Activated CD8-positive, alpha-beta T cell treated with anti-CD3 and anti-CD28 coated beads for 36 hours (primary cell): ENCODE measurements around the gene TSEN34. TPM values are rescaled to one million over a fixed set of nuclear protein-coding genes. Genes with fewer than 3 reads are reported as not detected.

ENCODE experiments used
- ATAC-seq: fragments of 200-7000 bp; cut with Tn5 transposase; one replicate; pipeline ENCODE4 v1.10.0; 2021; ENCODE audit warnings: mild to moderate bottlenecking, moderate library complexity
- CTCF ChIA-PET: fragments of 350-600 bp; sonication (Branson Sonifier 250); formaldehyde crosslinking; loops from one replicate; lab custom pipeline; 2021; ENCODE audit warnings: antibody characterized with exemption; lab: Charles Lee
- POLR2A ChIA-PET: fragments of 350-600 bp; sonication (Branson Sonifier 250); formaldehyde crosslinking; loops from one replicate; lab custom pipeline; 2021; ENCODE audit warnings: antibody characterized with exemption; lab: Charles Lee
- DNase-seq: peaks from one replicate; pipeline ENCODE4 v3.0.0-alpha.2; 2020
- H3K27ac Mint-ChIP-seq: one replicate; pipeline ENCODE4 v1.8.0; 2021; ENCODE audit warnings: mild to moderate bottlenecking, mixed read lengths
- H3K27me3 Mint-ChIP-seq: one replicate; pipeline ENCODE4 v1.8.0; 2021; ENCODE audit warnings: mixed read lengths
- H3K36me3 Mint-ChIP-seq: one replicate; pipeline ENCODE4 v1.8.0; 2021; ENCODE audit warnings: low read depth, mixed read lengths
- H3K4me1 Mint-ChIP-seq: one replicate; pipeline ENCODE4 v1.8.0; 2021; ENCODE audit warnings: low read depth, mixed read lengths
- H3K4me3 Mint-ChIP-seq: one replicate; pipeline ENCODE4 v1.8.0; 2021; ENCODE audit warnings: mild to moderate bottlenecking, moderate library complexity, mixed read lengths
- H3K9me3 Mint-ChIP-seq: one replicate; pipeline ENCODE4 v1.8.0; 2021; ENCODE audit warnings: mixed read lengths
- intact Hi-C: fragments of 100-400 bp; cut with micrococcal nuclease; formaldehyde crosslinking; loops from one replicate; pipeline ENCODE4 v1.10.0; 2022
- total RNA-seq, 2 experiments: library from RNA; stranded (reverse); gene quantifications; one replicate each; pipeline ENCODE4 v1.2.3, GENCODE V29; 2021
- TF ChIP-seq, protein P1 (sequence below): fragments of 200-600 bp; IDR thresholded peaks from one replicate; pipeline ENCODE4 v1.8.0; 2022; ENCODE audit warnings: antibody characterized with exemption, mild to moderate bottlenecking

TSEN34 gene
- total RNA-seq, 2 experiments from 2014 or later: 12.5 TPM

DNA sequence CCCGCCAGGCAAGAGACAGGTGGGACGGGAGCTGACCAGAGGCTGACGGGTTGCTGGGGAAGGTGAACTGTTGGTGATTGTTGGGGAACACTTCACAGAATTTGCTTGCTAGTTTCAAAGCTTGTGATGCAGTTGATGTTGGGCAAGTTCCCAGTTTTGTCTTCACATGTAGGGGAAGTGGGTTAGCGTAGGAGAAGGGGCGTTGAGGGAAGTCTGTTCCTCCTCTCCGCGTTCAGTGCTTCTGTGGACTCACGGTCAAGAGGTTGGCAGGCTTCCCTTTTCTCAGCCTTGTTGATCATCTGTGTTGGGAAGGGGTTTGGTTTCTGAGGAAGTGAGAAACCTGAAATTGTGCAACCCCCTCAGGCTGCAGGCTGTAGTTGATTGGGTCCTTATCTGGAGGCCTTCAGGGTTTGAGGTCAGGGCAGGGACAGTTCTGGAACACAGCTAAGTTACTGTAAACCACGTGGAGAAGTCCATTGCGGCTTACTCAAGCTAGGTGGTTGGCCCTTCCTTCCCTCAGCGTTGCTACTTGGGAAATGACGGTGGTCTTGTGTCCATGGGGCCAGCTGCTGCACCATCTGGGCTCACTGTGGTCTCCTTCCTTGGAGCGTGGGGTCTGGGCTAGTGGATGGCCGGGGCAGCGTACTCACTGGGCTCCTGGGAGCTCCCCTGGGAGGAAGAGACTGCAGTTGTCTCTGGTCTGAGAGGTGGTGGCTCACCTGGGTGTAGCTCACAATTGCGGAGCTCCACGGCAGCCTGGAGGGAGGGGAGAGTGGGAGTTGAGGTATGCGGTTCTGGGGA, 17.1 kb downstream of the TSEN34 start:
- DNase-seq: peak; percentile 63
- peak; percentile 6 for ATAC-seq
- Mint-ChIP-seq H3K4me3 (peak overlapping the region; percentile 14), H3K9me3 (no peaks in the 10 kb centered on the region), H3K27me3 (no peaks in the 10 kb centered on the region), H3K36me3 (peaks cover 72% of the 10 kb centered on the region), H3K4me1 (peaks cover 81% of the 10 kb centered on the region), H3K27ac (peak overlapping the region; percentile 85)
- ChIA-PET POLR2A (interaction anchor here (0.6 to 16.5 kb wide), 8 partner anchors 14 to 208 kb away, joined by 3 to 419 read pairs (median 4); partner anchors contain the start of genes LENG1, MBOAT7, PRPF31 and RPS9), CTCF (interaction anchor here (0.6 to 1.1 kb wide), 4 partner anchors 19 to 183 kb away, joined by 3 to 4 read pairs (median 3); partner anchors contain the start of gene MBOAT7)
- TF ChIP-seq, protein P1, sequence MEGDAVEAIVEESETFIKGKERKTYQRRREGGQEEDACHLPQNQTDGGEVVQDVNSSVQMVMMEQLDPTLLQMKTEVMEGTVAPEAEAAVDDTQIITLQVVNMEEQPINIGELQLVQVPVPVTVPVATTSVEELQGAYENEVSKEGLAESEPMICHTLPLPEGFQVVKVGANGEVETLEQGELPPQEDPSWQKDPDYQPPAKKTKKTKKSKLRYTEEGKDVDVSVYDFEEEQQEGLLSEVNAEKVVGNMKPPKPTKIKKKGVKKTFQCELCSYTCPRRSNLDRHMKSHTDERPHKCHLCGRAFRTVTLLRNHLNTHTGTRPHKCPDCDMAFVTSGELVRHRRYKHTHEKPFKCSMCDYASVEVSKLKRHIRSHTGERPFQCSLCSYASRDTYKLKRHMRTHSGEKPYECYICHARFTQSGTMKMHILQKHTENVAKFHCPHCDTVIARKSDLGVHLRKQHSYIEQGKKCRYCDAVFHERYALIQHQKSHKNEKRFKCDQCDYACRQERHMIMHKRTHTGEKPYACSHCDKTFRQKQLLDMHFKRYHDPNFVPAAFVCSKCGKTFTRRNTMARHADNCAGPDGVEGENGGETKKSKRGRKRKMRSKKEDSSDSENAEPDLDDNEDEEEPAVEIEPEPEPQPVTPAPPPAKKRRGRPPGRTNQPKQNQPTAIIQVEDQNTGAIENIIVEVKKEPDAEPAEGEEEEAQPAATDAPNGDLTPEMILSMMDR: no peak
- intact Hi-C loops: no loop called here

DNA sequence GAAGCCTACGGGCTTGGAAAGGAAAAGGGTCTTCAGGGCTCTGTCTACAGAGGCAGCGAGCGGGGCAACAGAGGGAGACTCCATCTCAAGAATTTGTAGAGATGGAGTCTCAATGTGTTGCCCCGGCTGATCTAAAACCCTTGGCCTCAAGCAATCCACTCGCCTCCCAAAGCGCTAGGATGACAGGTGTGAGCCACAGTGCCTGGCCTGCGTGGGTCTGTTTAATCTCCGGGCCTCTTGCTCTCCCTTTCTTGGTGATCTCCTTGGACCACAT, 17.6 kb downstream of the TSEN34 start:
- no peaks in the 10 kb centered on the region for H3K27me3 Mint-ChIP-seq
- H3K4me3 Mint-ChIP-seq: peak overlapping the region; percentile 12
- intact Hi-C loops: no loop called here
- peak; percentile 26 for DNase-seq
- H3K4me1 Mint-ChIP-seq: peaks cover 75% of the 10 kb centered on the region
- ChIA-PET POLR2A (interaction anchor here (0.6 to 16.5 kb wide), 7 partner anchors 14 to 208 kb away, joined by 3 to 419 read pairs (median 4); partner anchors contain the start of genes LENG1, MBOAT7, PRPF31 and RPS9), CTCF (interaction anchor here (0.6 to 0.9 kb wide), 3 partner anchors 19 to 182 kb away, joined by 3 read pairs; partner anchors contain the start of gene MBOAT7)
- TF ChIP-seq, protein P1: no peak
- peaks cover 68% of the 10 kb centered on the region for H3K36me3 Mint-ChIP-seq
- peak overlapping the region; percentile 85 for H3K27ac Mint-ChIP-seq
- ATAC-seq: no peak
- no peaks in the 10 kb centered on the region for H3K9me3 Mint-ChIP-seq

DNA sequence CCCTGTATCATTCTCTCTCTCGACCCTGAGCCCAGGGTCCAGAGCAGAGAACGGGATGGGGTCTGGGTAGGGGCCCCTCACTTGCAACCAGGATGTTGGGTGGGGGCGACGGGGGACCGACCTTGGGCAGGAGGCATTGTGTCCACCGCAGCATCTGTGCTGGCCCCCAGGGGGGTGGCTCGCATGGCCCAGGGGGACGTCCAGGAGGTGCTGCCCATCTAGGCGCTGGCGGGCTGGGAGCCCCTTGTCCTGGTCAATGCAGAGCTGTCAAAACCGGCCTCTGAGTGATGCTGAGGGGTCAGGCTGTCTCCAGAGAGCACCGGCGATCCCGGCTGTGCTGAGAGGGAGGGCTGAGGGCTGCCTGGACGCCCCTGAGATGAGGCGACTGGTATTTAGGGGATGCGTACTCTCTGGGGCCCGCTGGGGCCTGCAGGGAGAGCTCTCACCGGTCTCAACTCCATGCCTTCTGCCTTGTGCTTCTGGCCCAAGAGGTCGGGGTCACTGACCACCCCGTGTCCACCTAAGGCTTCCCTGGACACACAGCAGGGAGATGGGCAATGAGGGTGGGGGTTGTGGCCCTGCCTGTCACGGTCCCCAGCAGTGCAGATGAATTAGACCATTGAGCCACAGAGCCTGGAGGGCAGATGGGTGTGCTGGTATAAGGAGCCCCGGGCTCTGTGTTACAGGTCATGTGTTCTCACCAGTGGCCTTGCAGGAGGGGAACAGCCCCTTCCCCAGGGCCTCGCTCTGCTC, 18.1 kb downstream of the TSEN34 start:
- ATAC-seq: no peak
- Mint-ChIP-seq H3K27me3 (no peaks in the 10 kb centered on the region), H3K9me3 (peaks cover 1% of the 10 kb centered on the region), H3K27ac (peak overlapping the region; percentile 23), H3K36me3 (peaks cover 65% of the 10 kb centered on the region), H3K4me3 (no peak overlapping the region), H3K4me1 (peaks cover 70% of the 10 kb centered on the region)
- intact Hi-C loops: no loop called here
- peak; percentile 23 for DNase-seq
- TF ChIP-seq, protein P1: no peak
- ChIA-PET POLR2A (interaction anchor here (1.0 to 16.5 kb wide), 3 partner anchors 15 to 58 kb away, joined by 3 to 419 read pairs (median 4); partner anchors contain the start of genes MBOAT7, RPS9 and TSEN34), CTCF (interaction anchor here (0.6 to 0.7 kb wide), 2 partner anchors 22 to 182 kb away, joined by 3 read pairs; no protein-coding TSS in a partner anchor)

DNA sequence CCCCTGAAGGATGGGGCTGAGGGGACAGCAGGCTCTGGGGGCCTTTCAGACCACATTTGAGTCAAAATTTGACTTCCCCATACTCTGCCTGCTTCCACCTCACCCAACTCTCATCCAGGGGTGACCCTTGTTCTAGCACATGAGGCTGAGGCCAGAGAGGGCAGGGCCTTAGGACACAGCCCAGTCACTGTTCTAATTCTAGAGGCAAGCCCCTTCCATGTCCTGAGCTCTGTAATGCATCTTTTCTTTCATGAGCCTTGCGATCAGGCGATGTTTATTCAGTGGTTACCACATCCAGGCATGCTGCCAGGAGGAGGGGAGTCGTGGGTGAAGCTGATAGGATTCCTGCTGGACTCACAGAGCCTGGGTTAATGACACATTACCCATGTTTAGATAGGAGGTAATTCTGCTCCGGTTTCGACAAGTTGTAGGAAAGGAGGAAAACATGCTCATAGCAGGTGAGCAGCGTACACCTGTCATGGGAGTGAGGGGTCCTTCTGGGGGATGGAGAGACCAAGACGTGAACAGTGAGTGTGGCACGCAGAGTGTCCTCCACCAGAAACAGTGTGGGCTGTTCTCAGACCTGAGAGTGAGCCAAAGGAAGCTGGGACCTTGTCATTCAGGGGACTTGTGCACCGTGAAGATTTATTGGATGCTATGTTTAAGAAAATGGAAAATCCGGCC, 18.8 kb downstream of the TSEN34 start:
- CTCF ChIA-PET: interaction anchor here (1.1 to 1.6 kb wide), 2 partner anchors 21 to 42 kb away, joined by 5 to 6 read pairs; partner anchors contain the start of gene MBOAT7
- Mint-ChIP-seq H3K27ac (peak overlapping the region; percentile 49), H3K4me3 (no peak overlapping the region), H3K9me3 (peaks cover 1% of the 10 kb centered on the region), H3K27me3 (no peaks in the 10 kb centered on the region), H3K36me3 (peaks cover 60% of the 10 kb centered on the region), H3K4me1 (peaks cover 63% of the 10 kb centered on the region)
- POLR2A ChIA-PET: interaction anchor here (1.0 to 16.5 kb wide), 4 partner anchors 15 to 57 kb away, joined by 3 to 419 read pairs (median 4); partner anchors contain the start of genes MBOAT7, RPS9 and TSEN34
- ATAC-seq (no peak), DNase-seq (peak; percentile 52)
- intact Hi-C loops: no loop called here
- TF ChIP-seq, protein P1: no peak
